ENCODE results near the gene ZC3H8.
"Not testable (repeated sequence)": the region's sequence is repeated elsewhere in the genome, so short reads cannot be mapped to it uniquely, and the experiment has no call there.

ZC3H8 gene

GRCh38 chr2:112283535-112283934, 28.7 kb upstream of the ZC3H8 start:
- not testable (repeated sequence) for H3K9ac ChIP-seq (ENCODE audit: low read length in 5 of 5); H3K4me1 ChIP-seq (ENCODE audit: control insufficient read depth in 5 of 5, insufficient read depth in 5 of 5, low read length in 5 of 5); H3K27me3 ChIP-seq (ENCODE audit: control insufficient read depth in 5 of 5, insufficient read depth in 4 of 5, low read length in 5 of 5); H3K27ac ChIP-seq (ENCODE audit: low read depth, low read length); H3K9me3 ChIP-seq (ENCODE audit: control insufficient read depth in 5 of 5, low read length in 5 of 5); H3K4me3 ChIP-seq (ENCODE audit: low read depth in 1 of 5, low read length in 5 of 5); H3K36me3 ChIP-seq (ENCODE audit: control insufficient read depth in 5 of 5, insufficient read depth in 5 of 5, low read length in 5 of 5)

- H3K9me3 ChIP-seq (ENCODE audit: control insufficient read depth in 5 of 5, low read length in 5 of 5); H3K27ac ChIP-seq (ENCODE audit: low read depth, low read length); H3K4me3 ChIP-seq (ENCODE audit: low read depth in 1 of 5, low read length in 5 of 5); H3K36me3 ChIP-seq (ENCODE audit: control insufficient read depth in 5 of 5, insufficient read depth in 5 of 5, low read length in 5 of 5); H3K27me3 ChIP-seq (ENCODE audit: control insufficient read depth in 5 of 5, insufficient read depth in 4 of 5, low read length in 5 of 5); H3K9ac ChIP-seq (ENCODE audit: low read length in 5 of 5): not testable (repeated sequence)
- H3K4me1 ChIP-seq (ENCODE audit: control insufficient read depth in 5 of 5, insufficient read depth in 5 of 5, low read length in 5 of 5), result peaks cover 2 to 10% (median 5%) of the 10 kb centered on the region in 5 donors
Measured at GRCh38 chr2:112282066-112282465, 27.2 kb upstream of the ZC3H8 start.

- H3K9ac ChIP-seq (ENCODE audit: low read length in 5 of 5), result peak overlapping the region in 1 of 5 donors; percentile 46
- H3K9me3 ChIP-seq (ENCODE audit: control insufficient read depth in 5 of 5, low read length in 5 of 5), result no peaks in the 10 kb centered on the region
- H3K27me3 ChIP-seq (ENCODE audit: control insufficient read depth in 5 of 5, insufficient read depth in 4 of 5, low read length in 5 of 5), result no peaks in the 10 kb centered on the region
- H3K4me1 ChIP-seq (ENCODE audit: control insufficient read depth in 5 of 5, insufficient read depth in 5 of 5, low read length in 5 of 5), result peaks cover 2 to 23% (median 13%) of the 10 kb centered on the region in 5 donors
- H3K36me3 ChIP-seq (ENCODE audit: control insufficient read depth in 5 of 5, insufficient read depth in 5 of 5, low read length in 5 of 5), result no peaks in the 10 kb centered on the region
- peak overlapping the region; percentile 54 for H3K27ac ChIP-seq (ENCODE audit: low read depth, low read length)
- H3K4me3 ChIP-seq (ENCODE audit: low read depth in 1 of 5, low read length in 5 of 5), result no peak overlapping the region
Measured at GRCh38 chr2:112277596-112278220, 22.9 kb upstream of the ZC3H8 start.

GRCh38 chr2:112276954-112277353, 22.1 kb upstream of the ZC3H8 start:
- H3K27me3 ChIP-seq (ENCODE audit: control insufficient read depth in 5 of 5, insufficient read depth in 4 of 5, low read length in 5 of 5), result no peaks in the 10 kb centered on the region
- peaks cover 2 to 23% (median 13%) of the 10 kb centered on the region in 5 donors for H3K4me1 ChIP-seq (ENCODE audit: control insufficient read depth in 5 of 5, insufficient read depth in 5 of 5, low read length in 5 of 5)
- H3K27ac ChIP-seq (ENCODE audit: low read depth, low read length), result peak overlapping the region; percentile 100
- H3K4me3 ChIP-seq (ENCODE audit: low read depth in 1 of 5, low read length in 5 of 5), result peak overlapping the region in 2 of 5 donors; percentile 79 to 89
- H3K9me3 ChIP-seq (ENCODE audit: control insufficient read depth in 5 of 5, low read length in 5 of 5), result no peaks in the 10 kb centered on the region
- H3K36me3 ChIP-seq (ENCODE audit: control insufficient read depth in 5 of 5, insufficient read depth in 5 of 5, low read length in 5 of 5), result no peaks in the 10 kb centered on the region
- H3K9ac ChIP-seq (ENCODE audit: low read length in 5 of 5), result peak overlapping the region in 2 of 5 donors; percentile 77 to 85

GRCh38 chr2:112275887-112276773, 21.3 kb upstream of the ZC3H8 start:
- Histone ChIP-seq H3K36me3 (ENCODE audit: control insufficient read depth in 5 of 5, insufficient read depth in 5 of 5, low read length in 5 of 5) (no peaks in the 10 kb centered on the region), H3K9ac (ENCODE audit: low read length in 5 of 5) (peak overlapping the region; percentile 92 to 100 (median 99)), H3K4me3 (ENCODE audit: low read depth in 1 of 5, low read length in 5 of 5) (peak overlapping the region; percentile 74 to 91 (median 84)), H3K9me3 (ENCODE audit: control insufficient read depth in 5 of 5, low read length in 5 of 5) (no peaks in the 10 kb centered on the region), H3K27ac (ENCODE audit: low read depth, low read length) (peak overlapping the region; percentile 100), H3K4me1 (ENCODE audit: control insufficient read depth in 5 of 5, insufficient read depth in 5 of 5, low read length in 5 of 5) (peaks cover 2 to 23% (median 13%) of the 10 kb centered on the region in 5 donors), H3K27me3 (ENCODE audit: control insufficient read depth in 5 of 5, insufficient read depth in 4 of 5, low read length in 5 of 5) (no peaks in the 10 kb centered on the region)

- Histone ChIP-seq H3K4me3 (ENCODE audit: low read depth in 1 of 5, low read length in 5 of 5) (peak within 1 kb of the TSS; percentile 75 to 91 (median 84)), H3K27me3 (ENCODE audit: control insufficient read depth in 5 of 5, insufficient read depth in 4 of 5, low read length in 5 of 5) (no peaks in the 10 kb centered on the region), H3K9ac (ENCODE audit: low read length in 5 of 5) (peak within 1 kb of the TSS; percentile 92 to 100 (median 99)), H3K27ac (ENCODE audit: low read depth, low read length) (peak within 1 kb of the TSS; percentile 100), H3K4me1 (ENCODE audit: control insufficient read depth in 5 of 5, insufficient read depth in 5 of 5, low read length in 5 of 5) (peaks cover 2 to 23% (median 13%) of the 10 kb centered on the region in 5 donors), H3K36me3 (ENCODE audit: control insufficient read depth in 5 of 5, insufficient read depth in 5 of 5, low read length in 5 of 5) (no peaks in the 10 kb centered on the region), H3K9me3 (ENCODE audit: control insufficient read depth in 5 of 5, low read length in 5 of 5) (no peaks in the 10 kb centered on the region)
Measured at GRCh38 chr2:112275311-112275886, 20.6 kb upstream of the ZC3H8 start, which contains the start of gene ZC3H6. Gene ZC3H6 (plus strand): TSS chr2:112275597. CDS start chr2:112275995, 398 bp downstream.

GRCh38 chr2:112273349-112273748, 18.5 kb upstream of the ZC3H8 start:
- Histone ChIP-seq H3K9me3 (ENCODE audit: control insufficient read depth in 5 of 5, low read length in 5 of 5) (peaks cover 0 to 3% (median 0%) of the 10 kb centered on the region in 5 donors), H3K27ac (ENCODE audit: low read depth, low read length) (no peak overlapping the region), H3K4me1 (ENCODE audit: control insufficient read depth in 5 of 5, insufficient read depth in 5 of 5, low read length in 5 of 5) (peaks cover 2 to 23% (median 13%) of the 10 kb centered on the region in 5 donors), H3K9ac (ENCODE audit: low read length in 5 of 5) (no peak overlapping the region), H3K27me3 (ENCODE audit: control insufficient read depth in 5 of 5, insufficient read depth in 4 of 5, low read length in 5 of 5) (no peaks in the 10 kb centered on the region), H3K4me3 (ENCODE audit: low read depth in 1 of 5, low read length in 5 of 5) (no peak overlapping the region), H3K36me3 (ENCODE audit: control insufficient read depth in 5 of 5, insufficient read depth in 5 of 5, low read length in 5 of 5) (no peaks in the 10 kb centered on the region)

- H3K9ac ChIP-seq (ENCODE audit: low read length in 5 of 5), result no peak overlapping the region
- H3K27me3 ChIP-seq (ENCODE audit: control insufficient read depth in 5 of 5, insufficient read depth in 4 of 5, low read length in 5 of 5), result no peaks in the 10 kb centered on the region
- H3K9me3 ChIP-seq (ENCODE audit: control insufficient read depth in 5 of 5, low read length in 5 of 5), result peaks cover 0 to 3% (median 0%) of the 10 kb centered on the region in 5 donors
- H3K4me1 ChIP-seq (ENCODE audit: control insufficient read depth in 5 of 5, insufficient read depth in 5 of 5, low read length in 5 of 5), result peaks cover 0 to 19% (median 13%) of the 10 kb centered on the region in 5 donors
- no peak overlapping the region for H3K4me3 ChIP-seq (ENCODE audit: low read depth in 1 of 5, low read length in 5 of 5)
- no peaks in the 10 kb centered on the region for H3K36me3 ChIP-seq (ENCODE audit: control insufficient read depth in 5 of 5, insufficient read depth in 5 of 5, low read length in 5 of 5)
- H3K27ac ChIP-seq (ENCODE audit: low read depth, low read length), result no peak overlapping the region
Measured at GRCh38 chr2:112272669-112273068, 17.8 kb upstream of the ZC3H8 start.

GRCh38 chr2:112268547-112268946, 13.7 kb upstream of the ZC3H8 start:
- Histone ChIP-seq H3K36me3 (ENCODE audit: control insufficient read depth in 5 of 5, insufficient read depth in 5 of 5, low read length in 5 of 5) (no peaks in the 10 kb centered on the region), H3K4me1 (ENCODE audit: control insufficient read depth in 5 of 5, insufficient read depth in 5 of 5, low read length in 5 of 5) (no peaks in the 10 kb centered on the region), H3K9me3 (ENCODE audit: control insufficient read depth in 5 of 5, low read length in 5 of 5) (peaks cover 0 to 3% (median 0%) of the 10 kb centered on the region in 5 donors), H3K27ac (ENCODE audit: low read depth, low read length) (no peak overlapping the region), H3K27me3 (ENCODE audit: control insufficient read depth in 5 of 5, insufficient read depth in 4 of 5, low read length in 5 of 5) (no peaks in the 10 kb centered on the region), H3K9ac (ENCODE audit: low read length in 5 of 5) (no peak overlapping the region), H3K4me3 (ENCODE audit: low read depth in 1 of 5, low read length in 5 of 5) (no peak overlapping the region)

- Histone ChIP-seq H3K9me3 (ENCODE audit: control insufficient read depth in 5 of 5, low read length in 5 of 5) (peaks cover 0 to 9% (median 0%) of the 10 kb centered on the region in 5 donors), H3K27me3 (ENCODE audit: control insufficient read depth in 5 of 5, insufficient read depth in 4 of 5, low read length in 5 of 5) (no peaks in the 10 kb centered on the region), H3K36me3 (ENCODE audit: control insufficient read depth in 5 of 5, insufficient read depth in 5 of 5, low read length in 5 of 5) (no peaks in the 10 kb centered on the region), H3K9ac (ENCODE audit: low read length in 5 of 5) (no peak overlapping the region), H3K4me1 (ENCODE audit: control insufficient read depth in 5 of 5, insufficient read depth in 5 of 5, low read length in 5 of 5) (peaks cover 0 to 8% (median 7%) of the 10 kb centered on the region in 5 donors), H3K27ac (ENCODE audit: low read depth, low read length) (no peak overlapping the region), H3K4me3 (ENCODE audit: low read depth in 1 of 5, low read length in 5 of 5) (no peak overlapping the region)
Measured at GRCh38 chr2:112262876-112263275, 8.0 kb upstream of the ZC3H8 start.

All from subcutaneous abdominal adipose tissue (tissue), 5 donors.